Nucleus accumbens (tissue), 56 donors: ENCODE data around the gene MTRF1L.

Experiments
- DNase-seq, 56 donors: peaks; one replicate each; lab custom pipeline; 2025; lab: John Stamatoyannopoulos, UW

Gene MTRF1L, protein sequence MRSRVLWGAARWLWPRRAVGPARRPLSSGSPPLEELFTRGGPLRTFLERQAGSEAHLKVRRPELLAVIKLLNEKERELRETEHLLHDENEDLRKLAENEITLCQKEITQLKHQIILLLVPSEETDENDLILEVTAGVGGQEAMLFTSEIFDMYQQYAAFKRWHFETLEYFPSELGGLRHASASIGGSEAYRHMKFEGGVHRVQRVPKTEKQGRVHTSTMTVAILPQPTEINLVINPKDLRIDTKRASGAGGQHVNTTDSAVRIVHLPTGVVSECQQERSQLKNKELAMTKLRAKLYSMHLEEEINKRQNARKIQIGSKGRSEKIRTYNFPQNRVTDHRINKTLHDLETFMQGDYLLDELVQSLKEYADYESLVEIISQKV

DNA sequence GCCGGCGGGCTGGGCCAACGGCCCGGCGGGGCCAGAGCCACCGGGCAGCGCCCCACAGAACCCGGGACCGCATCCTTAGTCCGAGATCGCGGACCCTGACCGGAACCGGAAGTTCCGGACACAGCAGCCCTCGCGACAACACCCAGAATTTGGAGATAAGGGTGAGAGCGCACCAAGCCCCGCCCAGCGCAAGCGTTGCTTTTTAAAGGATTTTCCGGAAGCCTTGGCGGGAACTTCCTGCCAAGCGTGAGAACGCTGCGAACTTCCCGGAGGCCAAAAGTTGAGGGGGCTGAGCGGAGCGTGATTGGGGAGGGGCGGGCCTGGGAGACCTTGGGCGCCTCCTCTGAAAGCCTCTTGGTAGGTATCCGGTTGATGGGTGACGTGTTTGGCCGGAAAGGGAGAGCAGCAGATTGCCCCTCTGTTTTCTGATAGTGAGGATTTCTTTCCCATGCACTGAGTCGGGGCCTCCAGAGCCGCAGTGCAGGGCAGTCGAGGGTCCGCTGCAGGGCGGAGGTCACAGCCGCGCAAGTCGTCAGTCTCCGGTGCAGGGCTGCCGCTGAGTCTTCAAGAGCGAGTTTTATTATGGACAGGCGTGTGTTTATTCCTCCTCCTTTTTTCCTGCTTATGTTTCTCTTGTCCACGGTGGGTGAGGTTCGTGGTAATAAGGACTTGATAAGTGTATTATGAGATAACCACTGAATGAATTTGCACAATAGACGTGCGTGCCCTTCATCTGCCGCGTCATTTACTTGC is at the start of gene MTRF1L:
MTRF1L (minus strand) TSS at position 97 of the 753 bp plus-strand sequence; CDS start at position 73, 24 bp downstream.
- DNase-seq: peak; percentile 56 to 95 (median 85)

DNA sequence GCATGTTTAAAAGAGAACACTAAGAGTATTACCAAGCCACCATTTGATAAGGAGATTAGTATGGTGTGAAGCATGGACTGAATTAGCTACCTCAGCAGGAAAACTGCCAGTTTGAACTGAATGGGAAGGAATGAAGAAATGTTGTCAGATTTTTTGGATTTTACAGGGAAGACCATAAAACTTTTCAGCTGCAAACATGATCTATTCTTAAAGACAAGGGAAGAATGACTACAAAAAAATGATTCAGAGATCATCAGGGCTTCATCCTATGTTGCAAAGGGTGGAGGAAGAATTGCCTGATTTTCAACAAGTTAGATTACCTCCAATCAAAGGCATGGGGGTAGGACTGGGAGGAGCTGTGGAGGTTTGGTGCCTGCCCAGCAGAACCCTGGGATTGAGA is 49.3 kb upstream of the MTRF1L start:
- no peak for DNase-seq

DNA sequence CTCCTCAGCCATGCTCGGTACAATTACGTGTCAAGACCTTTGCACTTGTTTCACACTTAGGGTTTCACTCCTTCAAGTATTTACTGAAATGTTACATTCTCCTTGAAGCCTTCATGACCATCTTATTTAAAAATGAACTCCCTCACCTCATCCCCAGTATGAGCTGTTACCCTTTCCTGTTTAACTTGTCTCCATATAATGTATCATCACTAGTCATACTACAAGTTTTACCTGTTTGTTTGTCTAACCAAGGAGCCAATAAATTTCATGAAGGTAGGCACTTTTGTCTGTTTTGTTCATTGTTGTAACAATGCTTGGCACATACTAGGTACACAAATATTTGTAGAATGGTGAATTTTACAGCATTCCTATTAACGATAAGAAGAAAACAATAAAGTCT is 46.1 kb upstream of the MTRF1L start:
- DNase-seq: no peak

DNA sequence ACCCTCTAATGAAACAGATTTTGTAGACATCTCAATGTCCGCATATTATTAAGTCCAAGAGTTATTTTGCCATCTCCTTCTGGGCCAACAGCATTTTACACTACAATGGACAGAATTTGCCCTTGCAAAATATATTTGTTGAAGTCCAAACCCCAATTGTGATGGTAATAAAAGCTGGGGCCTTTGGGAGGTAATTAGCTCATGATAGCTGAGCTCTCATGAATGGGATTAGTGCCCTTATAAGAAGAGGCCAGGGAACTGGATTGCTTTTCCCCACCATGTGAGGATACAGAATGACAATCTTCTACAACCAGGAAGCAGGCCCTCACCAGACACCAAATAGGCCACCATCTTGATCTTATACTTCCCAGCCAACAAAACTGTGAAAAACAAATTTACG is 44.9 kb upstream of the MTRF1L start:
- DNase-seq: no peak

DNA sequence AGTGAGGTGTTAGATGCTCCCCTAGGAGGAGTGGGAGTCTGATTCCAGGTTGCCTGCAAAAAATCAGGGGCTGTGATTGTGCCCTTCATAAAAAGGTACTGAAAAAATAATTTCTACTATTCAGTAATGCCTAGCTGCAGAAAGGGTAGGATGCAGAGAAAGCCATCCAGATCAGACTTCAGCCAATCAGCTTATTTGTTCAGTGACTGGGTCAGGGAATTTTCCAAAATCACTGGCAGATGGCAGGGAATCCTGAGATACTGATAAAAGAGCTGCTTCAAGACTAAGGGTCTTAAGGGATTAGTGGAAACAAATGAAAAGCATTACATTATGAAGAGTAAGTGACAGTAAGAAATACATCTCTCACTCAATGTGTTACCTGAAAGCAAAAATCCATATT is 42.8 kb upstream of the MTRF1L start:
- DNase-seq: no peak

DNA sequence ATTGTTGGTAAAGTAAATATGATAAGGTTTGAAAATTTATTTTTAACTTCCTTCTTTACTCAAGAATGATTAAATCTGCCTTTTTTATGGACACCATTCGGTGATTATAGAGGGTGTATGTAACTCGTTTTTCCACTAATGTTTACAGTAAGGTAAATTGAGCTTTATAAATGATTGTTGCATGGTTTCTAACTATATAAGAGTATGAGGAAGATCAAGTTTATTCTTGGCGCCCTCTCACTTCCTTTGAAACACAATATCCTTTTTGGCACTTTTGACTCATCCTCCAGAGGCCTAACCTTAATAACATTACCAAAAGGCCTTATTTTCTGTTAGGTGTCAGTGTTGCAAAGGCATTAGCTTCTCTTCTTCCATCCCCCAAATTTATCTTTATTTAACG is 41.8 kb upstream of the MTRF1L start:
- DNase-seq: no peak

DNA sequence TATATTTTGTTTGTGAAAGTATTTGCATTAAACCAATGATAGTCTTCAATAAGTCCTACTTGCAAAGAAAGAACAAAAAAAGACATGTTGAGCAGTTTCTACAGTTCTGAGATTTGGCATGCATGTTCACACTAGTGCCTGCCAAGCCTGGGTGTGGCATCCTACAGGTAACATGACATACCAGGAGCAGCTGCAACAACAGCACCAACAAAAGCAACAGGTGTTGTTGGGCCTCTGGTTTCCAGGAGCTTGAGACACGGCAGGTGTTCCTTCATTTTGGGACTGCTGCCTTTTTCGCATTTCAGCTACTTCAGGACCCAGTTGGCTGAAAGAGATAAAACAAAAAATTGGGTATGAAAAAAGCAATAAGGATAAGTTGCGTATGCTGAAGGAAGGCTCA is 41.2 kb upstream of the MTRF1L start:
- no peak for DNase-seq

DNA sequence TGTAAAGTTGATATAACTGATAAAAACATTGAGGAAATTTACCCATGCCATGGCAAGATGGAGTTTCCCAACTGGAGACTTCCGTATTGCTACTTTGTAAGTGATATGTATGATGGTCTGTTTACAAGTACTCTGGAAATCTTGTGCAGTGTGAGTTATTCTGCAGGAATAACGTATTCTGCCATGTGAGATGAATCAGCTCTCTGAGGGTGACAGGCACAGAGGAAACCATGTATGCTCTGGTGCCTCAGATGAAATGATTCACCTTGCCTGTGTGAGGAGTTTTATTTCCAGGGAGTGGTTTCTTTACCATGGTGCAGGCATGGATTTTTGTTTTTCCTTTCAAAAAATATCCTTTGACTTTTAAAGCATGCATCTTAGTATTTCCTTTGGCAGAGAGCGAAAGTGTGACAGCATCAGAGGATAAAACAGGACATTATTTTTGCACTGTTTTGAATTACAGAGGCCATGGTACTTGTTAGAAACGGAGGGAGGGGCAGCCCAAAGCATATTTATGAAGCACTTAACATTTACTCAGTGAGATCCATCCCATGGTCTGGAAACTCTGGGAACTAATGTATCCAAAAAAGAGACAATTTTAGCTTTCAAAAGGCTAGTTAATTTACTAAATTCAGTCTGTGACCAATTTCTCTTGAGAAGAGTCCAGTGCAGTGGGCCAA is 36.0 kb upstream of the MTRF1L start:
- peak in 10 of 56 donors; percentile 2 to 50 (median 8) for DNase-seq

DNA sequence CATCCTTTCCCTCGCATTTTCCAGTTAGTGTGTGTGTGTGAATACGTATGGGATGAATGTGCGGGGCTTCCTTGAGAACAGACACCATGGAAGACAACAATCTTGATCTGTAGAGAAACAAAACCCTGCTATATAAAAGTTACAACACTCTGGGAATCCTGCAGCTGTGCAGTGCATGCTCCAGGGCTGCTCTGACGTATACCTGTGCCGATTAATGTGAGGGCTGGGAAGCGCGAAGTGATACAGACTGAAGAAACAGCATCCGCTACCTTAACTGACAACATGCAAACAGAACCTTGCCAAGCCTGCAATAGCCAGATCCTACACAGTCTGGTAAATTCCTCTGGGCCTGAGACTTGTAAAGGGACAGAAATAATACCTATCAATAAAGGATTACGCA is 31.6 kb upstream of the MTRF1L start:
- no peak for DNase-seq

DNA sequence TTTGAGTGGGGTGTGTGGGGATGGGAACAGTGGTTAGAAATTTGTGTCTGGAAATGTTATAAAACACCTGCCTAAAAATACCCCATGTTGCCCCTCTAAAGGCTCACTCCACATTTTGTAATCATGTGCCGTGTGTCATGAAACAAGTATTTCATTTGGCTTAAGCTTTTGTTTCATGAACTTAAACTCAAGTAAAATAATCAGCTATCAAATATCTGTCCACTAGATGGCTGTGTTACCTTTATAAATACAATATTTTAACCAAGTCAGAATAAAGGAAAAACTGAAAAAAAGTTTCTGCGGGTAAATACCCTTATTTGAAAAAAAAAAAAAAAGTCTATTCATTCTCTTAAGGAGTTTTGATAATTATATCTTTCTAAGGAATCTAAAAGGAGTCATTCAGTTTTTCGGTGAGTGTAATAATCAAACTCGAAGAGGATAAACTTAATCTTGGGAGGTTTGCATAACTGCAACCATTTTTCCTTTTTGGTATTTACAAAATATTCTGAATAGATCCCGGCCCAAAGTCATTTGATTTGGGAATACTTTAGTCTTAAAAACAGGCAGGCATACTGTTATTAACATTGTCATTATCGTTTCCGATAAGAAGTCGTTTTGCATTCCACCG is 29.9 kb upstream of the MTRF1L start:
- no peak for DNase-seq

DNA sequence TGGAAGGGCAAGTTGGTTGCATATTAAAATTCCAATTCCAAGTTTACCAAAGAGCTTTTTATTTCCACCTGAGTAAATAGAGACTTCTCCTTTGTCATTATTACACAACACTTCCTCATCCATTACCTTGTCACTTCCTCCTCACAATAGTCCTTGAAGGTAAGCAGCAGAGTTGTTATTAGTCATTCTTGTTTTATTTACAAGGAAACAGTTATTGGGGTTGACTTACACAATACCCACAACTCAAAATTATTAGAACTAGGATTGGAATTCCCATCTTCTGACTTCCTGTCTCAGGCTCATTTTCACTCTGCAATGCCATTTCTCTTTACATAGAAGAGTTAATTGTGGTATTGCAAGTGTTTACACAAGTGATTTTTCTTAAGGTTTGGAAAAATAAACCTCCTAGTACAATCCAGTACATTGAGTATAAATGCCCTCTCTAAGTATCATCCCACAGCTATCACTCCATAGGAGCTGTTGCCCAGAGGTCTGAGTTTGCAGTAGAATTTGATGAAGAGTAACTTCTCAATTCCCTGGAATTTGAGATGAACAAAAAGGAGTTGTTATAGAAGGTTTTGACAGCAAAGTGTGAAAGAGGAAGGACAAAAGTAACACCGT is 28.9 kb upstream of the MTRF1L start:
- DNase-seq: no peak

DNA sequence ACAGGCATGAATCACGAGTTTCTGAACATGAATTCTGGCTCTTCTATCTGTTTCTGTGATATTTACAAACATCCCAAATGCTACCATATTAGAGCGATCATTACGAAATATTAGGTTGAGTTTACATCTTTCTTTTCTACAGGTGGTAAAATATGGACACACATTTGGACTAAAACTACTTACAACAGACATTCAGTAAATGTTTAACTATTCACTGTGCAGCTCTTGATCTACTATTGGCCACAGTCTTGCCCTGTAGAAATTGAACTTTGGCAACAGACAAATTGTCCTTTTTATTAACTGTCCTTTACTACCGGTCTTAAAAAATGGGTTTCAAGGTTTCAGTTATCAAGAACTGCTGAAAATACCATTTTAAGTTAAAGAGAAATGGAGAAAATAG is 26.5 kb upstream of the MTRF1L start:
- DNase-seq: no peak

DNA sequence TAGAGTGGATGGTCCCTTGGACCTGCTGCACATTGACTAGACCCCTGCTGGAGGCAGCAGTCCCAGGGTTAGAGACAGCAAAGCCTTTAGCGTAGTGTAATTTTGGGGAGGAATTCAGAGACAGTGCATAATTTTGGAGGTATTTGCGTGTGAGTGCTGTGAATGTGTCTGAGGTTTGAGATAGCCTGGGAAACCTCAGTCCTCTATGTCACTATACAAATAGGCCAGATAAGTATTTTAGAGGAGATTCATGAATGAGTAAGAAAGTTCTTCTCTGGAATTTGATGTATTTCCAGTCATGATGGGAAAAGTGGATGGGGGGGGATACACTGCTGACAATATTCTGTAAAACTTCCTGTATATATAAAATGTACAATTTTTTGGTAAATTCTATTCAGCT is 25.8 kb upstream of the MTRF1L start:
- no peak for DNase-seq

DNA sequence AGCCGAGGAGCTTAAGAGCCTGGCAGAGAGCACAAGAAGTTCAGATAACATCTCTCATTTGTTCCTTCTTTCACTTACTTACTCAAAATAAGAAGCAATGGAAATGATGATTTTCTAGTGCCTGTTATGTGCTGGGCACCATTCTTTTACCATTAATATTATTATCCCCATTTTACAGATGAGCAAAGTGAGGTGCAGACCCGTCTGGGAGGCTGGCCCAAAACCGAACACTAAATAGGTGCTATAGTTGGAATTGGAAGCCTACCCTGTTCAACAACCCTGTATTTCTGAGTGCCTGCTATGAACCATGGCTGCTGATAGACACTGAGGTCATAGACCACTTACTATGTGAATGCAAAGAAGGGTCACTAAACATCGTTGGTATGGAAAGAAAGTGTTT is 25.0 kb upstream of the MTRF1L start:
- DNase-seq: no peak

DNA sequence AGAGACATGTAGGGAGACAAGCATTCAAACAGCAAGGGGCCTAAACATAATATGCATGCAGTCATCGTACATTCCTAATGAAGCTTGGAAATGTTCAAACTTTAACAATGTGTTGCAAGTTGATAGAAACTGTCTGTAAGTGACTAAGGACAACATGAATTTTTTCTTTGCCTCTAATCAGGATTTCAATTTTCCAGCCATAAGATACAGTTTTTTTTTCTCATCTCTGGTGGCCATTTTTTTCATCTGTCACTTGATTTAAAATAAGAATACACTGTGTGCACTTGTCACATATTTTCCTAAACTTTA is 22.2 kb upstream of the MTRF1L start:
- no peak for DNase-seq

DNA sequence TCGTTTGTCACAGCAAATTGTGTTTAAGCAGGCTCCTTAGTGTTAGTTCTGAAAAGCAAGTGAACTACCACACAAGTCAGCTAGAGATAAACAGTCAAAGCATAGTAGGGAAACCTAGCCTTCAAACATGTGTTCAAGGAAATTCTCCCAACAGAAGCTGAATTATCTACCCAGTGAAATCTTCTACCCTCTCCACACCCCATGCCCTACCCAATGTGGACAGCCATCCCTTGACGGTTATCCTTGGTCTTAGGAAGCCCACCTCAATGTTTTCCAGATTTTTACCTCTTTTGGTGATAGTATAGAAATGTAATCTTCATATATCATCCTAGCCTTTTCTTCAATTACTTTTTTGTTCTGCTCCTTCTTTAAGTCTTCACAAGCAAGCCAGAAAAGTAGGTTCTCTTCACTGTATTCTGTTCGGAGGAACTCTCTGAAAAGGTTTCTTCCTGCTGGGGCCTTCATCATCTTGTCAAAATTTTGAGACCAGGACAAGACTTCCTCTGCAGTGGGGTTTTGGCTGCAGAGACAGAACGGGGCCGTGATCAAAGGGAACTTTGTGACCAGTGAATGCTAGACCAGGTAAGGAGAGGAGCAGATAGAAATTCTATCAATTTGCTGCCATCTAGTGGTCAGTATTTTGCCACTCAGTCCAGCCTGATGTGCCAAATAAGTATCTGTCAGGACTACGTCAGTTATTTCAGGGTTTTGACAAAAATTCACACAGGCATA is 21.6 kb upstream of the MTRF1L start:
- DNase-seq: peak in 18 of 56 donors; percentile 1 to 15 (median 6)

DNA sequence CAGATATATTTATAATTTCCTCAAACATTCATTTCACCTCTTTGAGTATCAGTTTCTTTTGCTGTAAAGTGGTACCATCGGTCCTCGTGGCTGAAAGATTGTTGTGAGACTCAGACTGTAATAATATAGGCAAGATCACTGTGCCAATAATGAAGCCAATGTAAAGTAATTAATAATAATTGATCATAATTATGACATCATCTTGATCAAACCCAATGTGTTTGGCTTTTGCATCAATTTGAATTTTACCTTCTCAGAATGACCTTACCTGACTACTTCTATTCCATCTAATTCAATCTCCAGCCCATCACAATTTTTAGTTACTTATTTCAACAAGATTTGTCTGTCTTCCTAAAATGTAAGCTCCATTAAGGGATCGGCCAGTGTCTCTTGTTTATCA is 15.8 kb upstream of the MTRF1L start:
- DNase-seq: no peak

DNA sequence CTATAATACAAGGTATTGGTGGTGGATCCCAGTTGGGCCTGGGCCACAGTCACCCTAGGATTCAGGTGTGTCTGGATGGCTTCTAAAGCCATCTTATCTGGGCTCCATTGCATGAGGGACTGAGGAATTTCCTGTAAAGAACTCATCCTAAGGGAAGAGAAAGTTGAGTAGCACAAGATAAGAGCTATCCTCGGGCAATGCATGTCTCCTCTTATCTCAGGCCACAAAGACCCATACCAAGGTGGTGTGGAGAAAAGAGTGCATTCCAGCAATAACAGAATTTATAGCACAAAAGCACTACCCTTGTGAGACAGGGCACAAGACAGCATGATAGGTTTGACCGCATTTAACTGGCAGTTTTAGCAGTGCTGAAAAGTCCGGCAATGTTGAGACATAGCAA is 14.3 kb upstream of the MTRF1L start:
- DNase-seq: no peak

DNA sequence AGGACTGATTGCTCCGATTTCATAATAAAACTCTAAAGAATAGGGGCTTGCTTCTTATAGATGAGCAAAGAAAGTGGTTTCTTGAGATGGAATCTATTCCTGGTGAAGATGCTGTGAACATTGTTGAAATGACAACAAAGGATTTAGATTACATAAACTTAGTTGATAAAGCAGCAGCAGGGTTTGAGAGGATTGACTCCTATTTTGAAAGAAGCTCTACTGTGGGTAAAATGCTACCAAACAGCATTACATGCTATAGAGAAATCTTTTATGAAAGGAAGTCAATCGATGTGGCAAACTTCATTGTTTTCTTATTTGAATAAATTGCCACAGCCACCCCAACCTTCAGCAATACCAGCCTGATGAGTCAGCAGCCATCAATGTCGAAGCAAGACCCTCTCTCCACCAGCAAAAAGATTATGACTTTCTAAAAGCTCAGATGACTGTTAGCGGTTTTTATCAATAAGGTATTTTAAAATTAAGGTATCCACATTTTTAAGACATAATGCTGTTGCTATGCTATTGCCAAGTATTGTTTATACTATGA is 12.7 kb upstream of the MTRF1L start:
- no peak for DNase-seq

DNA sequence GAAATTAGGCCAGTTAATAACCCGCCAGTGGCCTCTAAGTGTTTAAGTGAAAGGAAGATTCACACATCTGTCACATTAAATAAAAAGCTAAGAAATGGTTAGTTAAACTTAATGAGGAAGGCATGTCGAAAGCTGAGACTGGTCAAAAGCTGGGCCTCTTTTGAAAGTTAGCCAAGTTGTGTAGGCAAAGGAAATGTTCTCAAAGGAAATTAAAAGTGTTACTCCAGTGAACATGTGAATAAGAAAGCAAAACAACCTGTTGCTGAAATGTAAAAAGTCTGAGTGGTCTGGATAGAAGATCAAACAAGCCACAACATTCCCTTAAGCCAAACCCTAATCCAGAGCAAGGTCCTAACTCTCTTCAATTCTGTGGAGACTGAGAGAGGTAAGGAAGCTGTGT is 10.9 kb upstream of the MTRF1L start:
- DNase-seq: no peak
